Liver (tissue), 9 donors: ENCODE measurements around the gene RAB11FIP3. TPM values are rescaled to one million over a fixed set of nuclear protein-coding genes. Genes with fewer than 3 reads are reported as not detected.

Experiments used
- DNase-seq: peaks from one replicate; pipeline ENCODE4 v3.0.0-alpha.2; 2017; ENCODE audit warnings: low spot score
- H3K27ac ChIP-seq, 2 donors: one replicate each; pipeline ENCODE4 v1.7.0; 2013; ENCODE audit warnings: inconsistent platforms in 2 of 2, low read length in 2 of 2, control low read depth in 1 of 2, low read depth in 1 of 2, mild to moderate bottlenecking in 1 of 2
- H3K27me3 ChIP-seq, 4 donors: one replicate each; pipeline versions ENCODE4 v1.6.1 to v1.7.0; 2013; ENCODE audit warnings: low read length in 3 of 4, inconsistent platforms in 1 of 4, mild to moderate bottlenecking in 1 of 4, moderate library complexity in 1 of 4; ENCODE audit not compliant: control insufficient read depth in 4 of 4, insufficient read depth in 4 of 4
- H3K36me3 ChIP-seq, 4 donors: one replicate each; pipeline versions ENCODE4 v1.6.1 to v1.7.0; 2013; ENCODE audit warnings: low read length in 3 of 4, mild to moderate bottlenecking in 3 of 4, low read depth in 1 of 4, moderate library complexity in 1 of 4; ENCODE audit not compliant: control insufficient read depth in 4 of 4, insufficient read depth in 3 of 4
- H3K4me1 ChIP-seq, 4 donors: one replicate each; pipeline versions ENCODE4 v1.6.1 to v1.7.0; 2013; ENCODE audit warnings: low read length in 3 of 4, mild to moderate bottlenecking in 3 of 4, moderate library complexity in 1 of 4; ENCODE audit not compliant: control insufficient read depth in 4 of 4, insufficient read depth in 4 of 4
- H3K4me3 ChIP-seq, 3 donors: one replicate each; pipeline versions ENCODE4 v1.6.1 to v1.7.0; 2013; ENCODE audit warnings: low read length in 3 of 3, control low read depth in 1 of 3, low read depth in 1 of 3, mild to moderate bottlenecking in 1 of 3
- H3K9ac ChIP-seq, 2 donors: one replicate each; pipeline ENCODE4 v1.7.0; 2013; ENCODE audit warnings: low read length in 2 of 2, mild to moderate bottlenecking in 2 of 2, moderate library complexity in 2 of 2, control low read depth in 1 of 2, low read depth in 1 of 2
- H3K9me3 ChIP-seq, 4 donors: one replicate each; pipeline versions ENCODE4 v1.6.1 to v1.7.0; 2013; ENCODE audit warnings: low read length in 3 of 4; ENCODE audit not compliant: control insufficient read depth in 4 of 4
- ATF3 ChIP-seq: IDR thresholded peaks from 2 replicates; pipeline ENCODE4 v1.6.1; 2016; ENCODE audit warnings: antibody characterized with exemption
- CTCF ChIP-seq: fragments of 150-350 bp; IDR thresholded peaks from 2 replicates; pipeline ENCODE4 v1.5.1; 2017; ENCODE audit warnings: improper control_type of control experiment, low read depth, low read length; ENCODE audit not compliant: missing input control
- EGR1 ChIP-seq, 2 donors: IDR thresholded peaks; 2 replicates each; pipeline ENCODE4 v1.6.1; 2016 to 2018; ENCODE audit warnings: antibody characterized with exemption in 2 of 2, low read depth in 2 of 2
- FOXA1 ChIP-seq: IDR thresholded peaks from 2 replicates; pipeline ENCODE4 v1.6.1; 2016; ENCODE audit warnings: antibody characterized with exemption
- FOXA2 ChIP-seq: IDR thresholded peaks from 2 replicates; pipeline ENCODE4 v1.6.1; 2016; ENCODE audit warnings: antibody characterized with exemption
- GABPA ChIP-seq, 2 donors: IDR thresholded peaks in 1 of 2; conservative IDR thresholded peaks in 1 of 2; 2 replicates each; pipeline ENCODE4 v1.6.1; 2016; ENCODE audit warnings: antibody characterized with exemption in 2 of 2, mild to moderate bottlenecking in 1 of 2, moderate library complexity in 1 of 2
- HNF4A ChIP-seq, 2 donors: conservative IDR thresholded peaks; 2 replicates each; pipeline ENCODE4 v1.6.1; 2016; ENCODE audit warnings: antibody characterized with exemption in 2 of 2, mild to moderate bottlenecking in 2 of 2
- NR2F2 ChIP-seq: IDR thresholded peaks from 2 replicates; pipeline ENCODE4 v1.6.1; 2016; ENCODE audit warnings: antibody characterized with exemption
- REST ChIP-seq: IDR thresholded peaks from 2 replicates; pipeline ENCODE4 v1.6.1; 2016; ENCODE audit warnings: antibody characterized with exemption, mild to moderate bottlenecking
- YY1 ChIP-seq: IDR thresholded peaks from 2 replicates; pipeline ENCODE4 v1.6.1; 2016; ENCODE audit warnings: antibody characterized with exemption, mild to moderate bottlenecking
- ZBTB33 ChIP-seq: IDR thresholded peaks from 2 replicates; pipeline ENCODE4 v1.6.1; 2016; ENCODE audit warnings: antibody characterized with exemption
- WGBS: extraction: QIAGEN DNeasy Blood & Tissue Kit; methylation state at CpG from one replicate; pipeline ENCODE4 v1.1.7; 2013; 5-methylcytosine and 5-hydroxymethylcytosine counted together
- polyA plus RNA-seq, 2 donors: library from polyadenylated mRNA; stranded (reverse) in 1 of 2; unstranded in 1 of 2; fragments of 200-250 nt in 1 of 2; fragments of >200 nt in 1 of 2; fragmentation: Nextera tagmentation in 1 of 2; extraction: Ambion mirVana in 1 of 2; gene quantifications; one replicate each; pipeline versions ENCODE4 v1.2.1 to v1.2.3, GENCODE V29; 2013 to 2015
- total RNA-seq, 2 donors: library from RNA; depleted of rRNA; stranded (reverse); fragments of >200 nt; gene quantifications; one replicate each; pipeline ENCODE4 v1.2.3, GENCODE V29; 2014
- donor health status: healthy.
- donor health status: healthy.
- donor health status: healthy.
- donor health status: healthy.
- donor health status: healthy.

The RAB11FIP3 gene
- total and polyA plus RNA-seq, 4 donors, result 3.5 to 29.4 (median 15.7) TPM

GRCh38 chr16:546909-547770, 121.7 kb downstream of the RAB11FIP3 start:
- Histone ChIP-seq H3K9ac (no peak overlapping the region), H3K4me3 (no peak overlapping the region), H3K27ac (no peak overlapping the region), H3K27me3 (no peaks in the 10 kb centered on the region), H3K36me3 (peaks cover 0 to 18% (median 8%) of the 10 kb centered on the region in 4 donors), H3K4me1 (peaks cover 12 to 29% (median 23%) of the 10 kb centered on the region in 4 donors), H3K9me3 (no peaks in the 10 kb centered on the region)
- TF ChIP-seq EGR1 (IDR thresholded peaks at IDR 0.05; ENCODE audit: low read depth in 2 of 2) (no peak), CTCF (peak; percentile 17), FOXA2 (no peak), ZBTB33 (no peak), NR2F2 (no peak)
- DNase-seq, result peak; percentile 81
- 84% methylated on average over 60 of the region's 60 CpGs for WGBS

- TF ChIP-seq HNF4A (conservative IDR thresholded peaks at IDR 0.05), result no peak
- no peak for TF ChIP-seq YY1
- Histone ChIP-seq H3K27me3 (no peaks in the 10 kb centered on the region), H3K9me3 (no peaks in the 10 kb centered on the region), H3K36me3 (peaks cover 0 to 22% (median 10%) of the 10 kb centered on the region in 4 donors), H3K27ac (no peak overlapping the region), H3K9ac (no peak overlapping the region), H3K4me1 (peaks cover 7 to 22% (median 15%) of the 10 kb centered on the region in 4 donors), H3K4me3 (no peak overlapping the region)
- no peak for DNase-seq
- 97% methylated on average over 21 of the region's 21 CpGs for WGBS
Observed at GRCh38 chr16:548586-548985, 123.1 kb downstream of the RAB11FIP3 start.

- Histone ChIP-seq H3K36me3 (peaks cover 0 to 24% (median 12%) of the 10 kb centered on the region in 4 donors), H3K9me3 (no peaks in the 10 kb centered on the region), H3K27ac (no peak overlapping the region), H3K4me1 (peaks cover 0 to 14% (median 9%) of the 10 kb centered on the region in 4 donors), H3K4me3 (no peak overlapping the region), H3K27me3 (no peaks in the 10 kb centered on the region), H3K9ac (no peak overlapping the region)
- 96% methylated on average over 54 of the region's 54 CpGs for WGBS
- TF ChIP-seq HNF4A (conservative IDR thresholded peaks at IDR 0.05) (no peak), ATF3 (no peak), GABPA (IDR thresholded peaks at IDR 0.05 in 1 of 2, conservative IDR thresholded peaks at IDR 0.05 in 1 of 2) (no peak), FOXA1 (no peak), CTCF (no peak), REST (no peak)
- no peak for DNase-seq
Observed at GRCh38 chr16:549544-550263, 124.3 kb downstream of the RAB11FIP3 start.
